ENCODE data around the gene ZNF653. TPM values are rescaled to one million over a fixed set of nuclear protein-coding genes. Genes with fewer than 3 reads are reported as not detected.

Gene ZNF653
- total and polyA plus RNA-seq, 9 of the 15 experiments (the other 6 are each of a cell fraction or from before 2014, with no cell fraction given) = 1.6 to 8.0 (median 4.2) TPM; not detected in 2

DNA sequence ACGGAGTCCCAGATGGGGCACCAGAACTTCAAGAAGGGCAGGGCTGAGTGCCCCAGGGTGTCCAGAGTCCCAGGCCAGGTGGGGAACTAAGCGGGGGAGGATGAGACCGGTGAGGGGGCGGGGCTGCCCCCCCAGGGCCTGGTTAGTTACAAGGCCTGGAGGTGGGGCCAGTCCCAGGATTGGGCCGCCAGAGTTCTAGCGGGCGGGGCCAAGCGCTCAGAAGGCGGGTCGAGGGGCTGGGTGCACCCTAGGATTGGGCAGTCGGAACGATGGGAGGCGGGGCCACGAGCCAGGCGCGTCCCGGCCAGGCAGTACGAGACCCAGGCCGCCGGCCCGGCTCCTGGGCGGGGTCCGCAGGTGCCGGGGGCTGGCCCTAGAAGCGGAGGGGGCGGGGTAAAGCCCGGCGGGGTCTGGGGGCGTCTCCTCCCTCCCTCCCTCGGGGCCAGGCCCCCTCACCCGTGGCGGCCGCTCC, 571 bp downstream of the ZNF653 start (continued):
- TF ChIP-seq, protein P1, sequence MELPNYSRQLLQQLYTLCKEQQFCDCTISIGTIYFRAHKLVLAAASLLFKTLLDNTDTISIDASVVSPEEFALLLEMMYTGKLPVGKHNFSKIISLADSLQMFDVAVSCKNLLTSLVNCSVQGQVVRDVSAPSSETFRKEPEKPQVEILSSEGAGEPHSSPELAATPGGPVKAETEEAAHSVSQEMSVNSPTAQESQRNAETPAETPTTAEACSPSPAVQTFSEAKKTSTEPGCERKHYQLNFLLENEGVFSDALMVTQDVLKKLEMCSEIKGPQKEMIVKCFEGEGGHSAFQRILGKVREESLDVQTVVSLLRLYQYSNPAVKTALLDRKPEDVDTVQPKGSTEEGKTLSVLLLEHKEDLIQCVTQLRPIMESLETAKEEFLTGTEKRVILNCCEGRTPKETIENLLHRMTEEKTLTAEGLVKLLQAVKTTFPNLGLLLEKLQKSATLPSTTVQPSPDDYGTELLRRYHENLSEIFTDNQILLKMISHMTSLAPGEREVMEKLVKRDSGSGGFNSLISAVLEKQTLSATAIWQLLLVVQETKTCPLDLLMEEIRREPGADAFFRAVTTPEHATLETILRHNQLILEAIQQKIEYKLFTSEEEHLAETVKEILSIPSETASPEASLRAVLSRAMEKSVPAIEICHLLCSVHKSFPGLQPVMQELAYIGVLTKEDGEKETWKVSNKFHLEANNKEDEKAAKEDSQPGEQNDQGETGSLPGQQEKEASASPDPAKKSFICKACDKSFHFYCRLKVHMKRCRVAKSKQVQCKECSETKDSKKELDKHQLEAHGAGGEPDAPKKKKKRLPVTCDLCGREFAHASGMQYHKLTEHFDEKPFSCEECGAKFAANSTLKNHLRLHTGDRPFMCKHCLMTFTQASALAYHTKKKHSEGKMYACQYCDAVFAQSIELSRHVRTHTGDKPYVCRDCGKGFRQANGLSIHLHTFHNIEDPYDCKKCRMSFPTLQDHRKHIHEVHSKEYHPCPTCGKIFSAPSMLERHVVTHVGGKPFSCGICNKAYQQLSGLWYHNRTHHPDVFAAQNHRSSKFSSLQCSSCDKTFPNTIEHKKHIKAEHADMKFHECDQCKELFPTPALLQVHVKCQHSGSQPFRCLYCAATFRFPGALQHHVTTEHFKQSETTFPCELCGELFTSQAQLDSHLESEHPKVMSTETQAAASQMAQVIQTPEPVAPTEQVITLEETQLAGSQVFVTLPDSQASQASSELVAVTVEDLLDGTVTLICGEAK (IDR thresholded peaks at IDR 0.05) = no peak
- TF ChIP-seq, protein P1 (CRISPR knock-in tag; IDR thresholded peaks at IDR 0.05) = no peak
- TF ChIP-seq, protein P2, sequence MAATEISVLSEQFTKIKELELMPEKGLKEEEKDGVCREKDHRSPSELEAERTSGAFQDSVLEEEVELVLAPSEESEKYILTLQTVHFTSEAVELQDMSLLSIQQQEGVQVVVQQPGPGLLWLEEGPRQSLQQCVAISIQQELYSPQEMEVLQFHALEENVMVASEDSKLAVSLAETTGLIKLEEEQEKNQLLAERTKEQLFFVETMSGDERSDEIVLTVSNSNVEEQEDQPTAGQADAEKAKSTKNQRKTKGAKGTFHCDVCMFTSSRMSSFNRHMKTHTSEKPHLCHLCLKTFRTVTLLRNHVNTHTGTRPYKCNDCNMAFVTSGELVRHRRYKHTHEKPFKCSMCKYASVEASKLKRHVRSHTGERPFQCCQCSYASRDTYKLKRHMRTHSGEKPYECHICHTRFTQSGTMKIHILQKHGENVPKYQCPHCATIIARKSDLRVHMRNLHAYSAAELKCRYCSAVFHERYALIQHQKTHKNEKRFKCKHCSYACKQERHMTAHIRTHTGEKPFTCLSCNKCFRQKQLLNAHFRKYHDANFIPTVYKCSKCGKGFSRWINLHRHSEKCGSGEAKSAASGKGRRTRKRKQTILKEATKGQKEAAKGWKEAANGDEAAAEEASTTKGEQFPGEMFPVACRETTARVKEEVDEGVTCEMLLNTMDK (IDR thresholded peaks at IDR 0.05; ENCODE audit: borderline replicate concordance, insufficient read depth, low read depth, low read length, poor library complexity, severe bottlenecking) = no peak
- no peak for TF ChIP-seq XRCC5 (IDR thresholded peaks at IDR 0.05; ENCODE audit: low read depth, low read length)
- TF ChIP-seq ZNF445 (CRISPR knock-in tag; IDR thresholded peaks at IDR 0.05; ENCODE audit: low read depth) = no peak
- peak; percentile 76 for TF ChIP-seq HMGN3 (IDR thresholded peaks at IDR 0.05; ENCODE audit: borderline replicate concordance, extremely low read depth, insufficient read length, low read depth, low read length)
- TF ChIP-seq ZNF584 (CRISPR knock-in tag; IDR thresholded peaks at IDR 0.05; ENCODE audit: low read depth) = no peak
- no peak for TF ChIP-seq MAFF (IDR thresholded peaks at IDR 0.05; ENCODE audit: low read length)
- no peak for TF ChIP-seq NFATC3 (IDR thresholded peaks at IDR 0.05)
- TF ChIP-seq NELFE (IDR thresholded peaks at IDR 0.05; ENCODE audit: insufficient read depth, insufficient read length) = no peak
- no peak for TF ChIP-seq HNRNPLL (IDR thresholded peaks at IDR 0.05; ENCODE audit: low read depth, low read length, poor library complexity, severe bottlenecking)
- TF ChIP-seq CREM (IDR thresholded peaks at IDR 0.05; ENCODE audit: low read depth) = no peak
- TF ChIP-seq MEF2D (tag; conservative IDR thresholded peaks at IDR 0.05; ENCODE audit: low read depth) = no peak

All from K562 (cell line).